Measurements from ENCODE around the gene RETREG1.
"Not testable (repeated sequence)": the region's sequence is repeated elsewhere in the genome, so short reads cannot be mapped to it uniquely, and the experiment has no call there.

The RETREG1 gene

GRCh38 chr5:16477541-16477940 is 139.3 kb downstream of the RETREG1 start:
- Histone ChIP-seq H3K27ac (ENCODE audit: low read length) (no peak overlapping the region), H3K79me2 (ENCODE audit: low read length) (no peaks in the 10 kb centered on the region), H3K4me2 (ENCODE audit: low read depth, low read length) (no peak overlapping the region), H3K27me3 (replicated peaks; ENCODE audit: insufficient read depth, low read length) (no peaks in the 10 kb centered on the region), H3K4me3 (ENCODE audit: low read length) (no peak overlapping the region), H3K9me2 (replicated peaks; ENCODE audit: insufficient read depth, low read length) (no peaks in the 10 kb centered on the region), H3K4me1 (ENCODE audit: low read length) (no peaks in the 10 kb centered on the region), H3K9me3 (replicated peaks; ENCODE audit: insufficient read depth, low read length) (no peaks in the 10 kb centered on the region), H3F3A (ENCODE audit: insufficient read depth, low read length) (no peaks in the 10 kb centered on the region), H3K9ac (ENCODE audit: low read length) (no peak overlapping the region), H4K20me1 (ENCODE audit: insufficient read depth, low read length) (no peaks in the 10 kb centered on the region), H3K36me3 (replicated peaks; ENCODE audit: insufficient read depth, low read length) (no peaks in the 10 kb centered on the region), H2AFZ (ENCODE audit: low read length) (no peak overlapping the region)
- TF ChIP-seq EZH2phosphoT487 (IDR thresholded peaks at IDR 0.05; ENCODE audit: low read length) (no peak), EZH2 (optimal IDR thresholded peaks at IDR 0.05; ENCODE audit: low read depth, low read length) (no peak), CTCF (IDR thresholded peaks at IDR 0.05; ENCODE audit: low read length) (no peak)
- DNase-seq: no peak

- H3K27ac ChIP-seq (ENCODE audit: low read length); H3K9ac ChIP-seq (ENCODE audit: low read length); H3K4me3 ChIP-seq (ENCODE audit: low read length); H3K79me2 ChIP-seq (ENCODE audit: low read length); DNase-seq; H4K20me1 ChIP-seq (ENCODE audit: insufficient read depth, low read length); H3K9me2 ChIP-seq (replicated peaks; ENCODE audit: insufficient read depth, low read length); H3K4me1 ChIP-seq (ENCODE audit: low read length); H3K27me3 ChIP-seq (replicated peaks; ENCODE audit: insufficient read depth, low read length); H3K4me2 ChIP-seq (ENCODE audit: low read depth, low read length); H3F3A ChIP-seq (ENCODE audit: insufficient read depth, low read length); H2AFZ ChIP-seq (ENCODE audit: low read length); H3K9me3 ChIP-seq (replicated peaks; ENCODE audit: insufficient read depth, low read length); H3K36me3 ChIP-seq (replicated peaks; ENCODE audit: insufficient read depth, low read length): not testable (repeated sequence)
Observed at GRCh38 chr5:16476417-16476816, 140.4 kb downstream of the RETREG1 start.

GRCh38 chr5:16471387-16471786 is 145.4 kb downstream of the RETREG1 start:
- H3K9ac ChIP-seq (ENCODE audit: low read length): no peak overlapping the region
- no peaks in the 10 kb centered on the region for H3K9me2 ChIP-seq (replicated peaks; ENCODE audit: insufficient read depth, low read length)
- H3K27me3 ChIP-seq (replicated peaks; ENCODE audit: insufficient read depth, low read length): no peaks in the 10 kb centered on the region
- H3K79me2 ChIP-seq (ENCODE audit: low read length): peaks cover 9% of the 10 kb centered on the region
- H3K4me1 ChIP-seq (ENCODE audit: low read length): peaks cover 16% of the 10 kb centered on the region
- H3F3A ChIP-seq (ENCODE audit: insufficient read depth, low read length): 0 out of 2 replicates have a peak, but pooled peaks cover 10% of the 10 kb centered on the region
- no peaks in the 10 kb centered on the region for H4K20me1 ChIP-seq (ENCODE audit: insufficient read depth, low read length)
- H3K4me3 ChIP-seq (ENCODE audit: low read length): no peak overlapping the region
- H3K27ac ChIP-seq (ENCODE audit: low read length): no peak overlapping the region
- DNase-seq: no peak
- no peaks in the 10 kb centered on the region for H3K36me3 ChIP-seq (replicated peaks; ENCODE audit: insufficient read depth, low read length)
- no peak overlapping the region for H2AFZ ChIP-seq (ENCODE audit: low read length)
- no peaks in the 10 kb centered on the region for H3K9me3 ChIP-seq (replicated peaks; ENCODE audit: insufficient read depth, low read length)
- H3K4me2 ChIP-seq (ENCODE audit: low read depth, low read length): no peak overlapping the region
- no peak for TF ChIP-seq CTCF (IDR thresholded peaks at IDR 0.05; ENCODE audit: low read length)
- TF ChIP-seq EZH2 (optimal IDR thresholded peaks at IDR 0.05; ENCODE audit: low read depth, low read length): no peak
- TF ChIP-seq EZH2phosphoT487 (IDR thresholded peaks at IDR 0.05; ENCODE audit: low read length): no peak

- Histone ChIP-seq H3F3A (ENCODE audit: insufficient read depth, low read length) (0 out of 2 replicates have a peak, but pooled peaks cover 11% of the 10 kb centered on the region), H3K4me1 (ENCODE audit: low read length) (peaks cover 29% of the 10 kb centered on the region), H3K9ac (ENCODE audit: low read length) (no peak overlapping the region), H4K20me1 (ENCODE audit: insufficient read depth, low read length) (no peaks in the 10 kb centered on the region), H3K27me3 (replicated peaks; ENCODE audit: insufficient read depth, low read length) (no peaks in the 10 kb centered on the region), H2AFZ (ENCODE audit: low read length) (no peak overlapping the region), H3K4me2 (ENCODE audit: low read depth, low read length) (peak overlapping the region; percentile 77), H3K4me3 (ENCODE audit: low read length) (peak overlapping the region; percentile 99; the same call in 1 of the 2 replicates), H3K9me2 (replicated peaks; ENCODE audit: insufficient read depth, low read length) (no peaks in the 10 kb centered on the region), H3K27ac (ENCODE audit: low read length) (peak overlapping the region; percentile 37; the same call in 1 of the 2 replicates), H3K36me3 (replicated peaks; ENCODE audit: insufficient read depth, low read length) (peaks cover 10% of the 10 kb centered on the region), H3K79me2 (ENCODE audit: low read length) (peaks cover 47% of the 10 kb centered on the region), H3K9me3 (replicated peaks; ENCODE audit: insufficient read depth, low read length) (no peaks in the 10 kb centered on the region)
- TF ChIP-seq EZH2phosphoT487 (IDR thresholded peaks at IDR 0.05; ENCODE audit: low read length): no peak
- TF ChIP-seq EZH2 (optimal IDR thresholded peaks at IDR 0.05; ENCODE audit: low read depth, low read length): no peak
- TF ChIP-seq CTCF (IDR thresholded peaks at IDR 0.05; ENCODE audit: low read length): no peak
- peak; percentile 28 for DNase-seq
Observed at GRCh38 chr5:16467363-16468219, 149.2 kb downstream of the RETREG1 start.
